GM21528 (cell line): Measurements from ENCODE around the gene MUC12.
"Not testable (repeated sequence)": the region's sequence is repeated elsewhere in the genome, so short reads cannot be mapped to it uniquely, and the experiment has no call there.

Source experiments
- ATAC-seq: cut with Tn5 transposase; IDR thresholded peaks from one replicate; pipeline ENCODE4 v1.9.1; 2021; ENCODE audit warnings: mild to moderate bottlenecking, moderate library complexity; ENCODE audit not compliant: unreplicated experiment, low FRiP score

Gene MUC12

DNA sequence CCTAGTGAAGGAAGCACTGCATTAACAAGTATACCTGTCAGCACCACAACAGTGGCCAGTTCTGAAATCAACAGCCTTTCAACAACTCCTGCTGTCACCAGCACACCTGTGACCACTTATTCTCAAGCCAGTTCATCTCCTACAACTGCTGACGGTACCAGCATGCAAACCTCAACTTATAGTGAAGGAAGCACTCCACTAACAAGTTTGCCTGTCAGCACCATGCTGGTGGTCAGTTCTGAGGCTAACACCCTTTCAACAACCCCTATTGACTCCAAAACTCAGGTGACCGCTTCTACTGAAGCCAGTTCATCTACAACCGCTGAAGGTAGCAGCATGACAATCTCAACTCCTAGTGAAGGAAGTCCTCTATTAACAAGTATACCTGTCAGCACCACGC lies 66.6 kb downstream of the MUC12 start:
- ATAC-seq, result no peak

DNA sequence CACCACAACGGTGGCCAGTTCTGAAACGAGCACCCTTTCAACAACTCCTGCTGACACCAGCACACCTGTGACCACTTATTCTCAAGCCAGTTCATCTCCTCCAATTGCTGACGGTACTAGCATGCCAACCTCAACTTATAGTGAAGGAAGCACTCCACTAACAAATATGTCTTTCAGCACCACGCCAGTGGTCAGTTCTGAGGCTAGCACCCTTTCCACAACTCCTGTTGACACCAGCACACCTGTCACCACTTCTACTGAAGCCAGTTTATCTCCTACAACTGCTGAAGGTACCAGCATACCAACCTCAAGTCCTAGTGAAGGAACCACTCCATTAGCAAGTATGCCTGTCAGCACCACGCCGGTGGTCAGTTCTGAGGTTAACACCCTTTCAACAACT lies 71.9 kb downstream of the MUC12 start:
- ATAC-seq, result not testable (repeated sequence)

DNA sequence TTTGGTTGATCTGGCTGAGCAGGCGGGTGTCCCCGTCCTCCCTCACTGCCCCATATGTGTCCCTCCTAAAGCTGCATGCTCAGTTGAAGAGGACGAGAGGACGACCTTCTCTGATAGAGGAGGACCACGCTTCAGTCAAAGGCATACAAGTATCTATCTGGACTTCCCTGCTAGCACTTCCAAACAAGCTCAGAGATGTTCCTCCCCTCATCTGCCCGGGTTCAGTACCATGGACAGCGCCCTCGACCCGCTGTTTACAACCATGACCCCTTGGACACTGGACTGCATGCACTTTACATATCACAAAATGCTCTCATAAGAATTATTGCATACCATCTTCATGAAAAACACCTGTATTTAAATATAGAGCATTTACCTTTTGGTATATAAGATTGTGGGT lies 89.0 kb downstream of the MUC12 start:
- no peak for ATAC-seq

DNA sequence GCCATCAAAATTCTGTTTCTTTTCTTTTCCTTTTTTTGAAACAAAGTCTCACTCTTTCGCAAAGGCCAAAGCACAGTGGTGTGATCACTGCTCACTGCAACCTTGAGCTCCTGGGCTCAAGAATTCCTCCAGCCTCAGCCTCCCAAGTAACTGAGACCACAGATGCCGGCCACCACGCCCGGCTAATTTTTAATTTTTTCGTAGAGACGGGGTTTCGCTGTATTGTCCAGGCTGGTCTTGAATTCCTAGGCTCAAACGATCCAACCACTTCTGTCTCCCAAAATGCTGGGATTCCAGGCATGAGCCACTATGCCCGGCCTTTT lies 90.2 kb downstream of the MUC12 start:
- no peak for ATAC-seq

DNA sequence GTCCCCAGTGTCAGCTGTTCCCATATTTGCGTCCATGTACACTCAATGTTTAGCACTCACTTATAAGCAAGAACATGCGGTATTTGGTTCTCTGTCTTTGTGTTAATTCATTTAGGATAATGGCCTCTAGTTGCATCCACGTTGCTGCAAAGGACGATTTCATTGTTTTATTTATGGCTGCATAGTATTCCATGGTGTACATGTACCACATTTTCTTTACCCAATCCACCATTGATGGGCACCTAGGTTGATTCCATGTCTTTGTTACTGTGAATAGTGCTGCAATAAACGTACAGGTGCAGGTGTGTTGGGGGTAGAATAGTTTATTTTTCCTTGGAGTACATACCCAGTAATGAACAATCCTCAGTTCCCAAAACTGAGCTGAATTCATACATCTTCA lies 91.6 kb downstream of the MUC12 start:
- ATAC-seq, result no peak

DNA sequence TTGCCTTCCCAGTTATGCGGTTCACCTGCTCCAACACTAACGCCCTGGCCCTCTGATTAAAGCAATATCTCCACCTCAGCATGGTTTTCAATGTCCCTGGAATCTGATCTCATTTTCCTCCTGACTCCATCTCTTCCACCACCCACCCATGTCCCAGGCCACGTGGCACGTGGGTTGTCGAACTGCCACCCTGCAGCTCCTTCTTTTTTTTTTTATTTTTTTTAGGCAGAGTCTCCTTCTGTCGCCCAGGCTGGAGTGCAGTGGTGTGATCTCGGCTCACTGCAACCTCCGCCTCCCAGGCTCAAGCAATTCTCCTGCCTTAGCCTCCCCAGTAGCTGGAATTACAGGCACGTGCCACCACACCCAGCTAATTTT lies 94.8 kb downstream of the MUC12 start:
- not testable (repeated sequence) for ATAC-seq

DNA sequence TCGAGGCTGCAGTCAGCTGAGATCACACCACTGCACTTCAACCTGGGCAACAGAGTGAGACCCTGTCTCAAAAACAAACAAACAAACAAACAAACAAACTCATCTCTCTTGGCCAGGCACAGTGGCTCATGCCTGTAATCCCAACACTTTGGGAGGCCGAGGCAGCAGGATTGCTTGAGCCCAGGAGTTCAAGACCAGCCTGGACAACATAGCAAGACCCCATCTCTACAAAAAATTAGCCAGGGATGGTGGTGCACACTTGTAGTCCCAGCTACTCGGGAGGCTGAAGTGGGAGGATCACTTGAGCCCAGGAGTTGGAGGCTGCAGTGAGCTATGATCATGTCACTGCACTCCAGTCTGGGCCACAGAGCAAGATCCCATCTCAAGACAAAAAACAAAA lies 95.8 kb downstream of the MUC12 start:
- not testable (repeated sequence) for ATAC-seq

DNA sequence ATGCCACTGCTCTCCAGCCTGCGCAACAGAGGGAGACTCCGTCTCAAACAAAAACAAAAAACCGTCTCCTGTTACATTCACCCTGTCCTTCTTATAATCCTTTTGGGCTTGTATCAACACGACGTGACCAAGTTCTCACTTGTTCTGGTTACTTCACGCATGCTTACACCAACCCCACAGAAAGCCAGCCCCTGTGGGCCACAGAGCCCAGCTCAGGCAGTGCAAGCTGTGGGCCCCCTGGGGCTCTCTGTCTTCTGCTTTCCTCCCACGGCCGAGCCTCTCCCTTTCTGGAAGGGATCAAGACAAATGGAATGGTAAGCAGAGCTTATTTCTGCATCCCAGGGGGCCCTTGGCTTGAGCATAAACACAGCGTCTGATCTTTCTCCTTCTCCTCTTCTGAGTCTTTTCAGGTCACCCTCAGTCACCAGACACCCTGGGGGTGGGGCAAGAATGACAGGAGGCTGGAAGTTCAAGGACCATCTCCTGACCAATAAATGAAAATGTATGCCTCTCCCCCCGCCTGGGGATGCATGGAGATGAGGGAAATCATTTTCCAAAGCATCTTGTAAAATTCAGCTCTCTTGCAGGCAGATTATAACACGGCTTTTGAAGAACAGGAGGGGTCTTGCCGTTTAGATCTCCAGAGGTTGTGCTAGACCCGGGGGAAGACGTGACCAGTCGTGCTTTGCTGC lies 96.9 kb downstream of the MUC12 start:
- no peak for ATAC-seq

DNA sequence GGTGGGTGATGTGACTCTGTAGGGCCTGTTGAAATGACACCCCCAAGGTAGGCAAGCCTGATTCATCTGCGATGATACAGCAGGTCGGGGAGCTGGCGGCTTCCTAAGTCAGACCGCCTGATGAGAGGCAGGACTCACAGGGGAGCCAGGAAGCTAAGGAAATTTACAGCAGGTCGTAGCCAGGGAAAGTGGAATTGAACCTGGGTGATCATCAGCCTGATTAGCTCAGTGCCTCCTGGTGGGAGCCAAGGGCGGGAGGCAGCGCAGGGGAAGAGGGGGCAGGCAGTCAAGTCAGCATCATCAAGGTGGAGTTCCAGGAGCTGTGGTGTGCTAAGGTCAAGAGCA lies 97.4 kb downstream of the MUC12 start:
- ATAC-seq, result no peak

DNA sequence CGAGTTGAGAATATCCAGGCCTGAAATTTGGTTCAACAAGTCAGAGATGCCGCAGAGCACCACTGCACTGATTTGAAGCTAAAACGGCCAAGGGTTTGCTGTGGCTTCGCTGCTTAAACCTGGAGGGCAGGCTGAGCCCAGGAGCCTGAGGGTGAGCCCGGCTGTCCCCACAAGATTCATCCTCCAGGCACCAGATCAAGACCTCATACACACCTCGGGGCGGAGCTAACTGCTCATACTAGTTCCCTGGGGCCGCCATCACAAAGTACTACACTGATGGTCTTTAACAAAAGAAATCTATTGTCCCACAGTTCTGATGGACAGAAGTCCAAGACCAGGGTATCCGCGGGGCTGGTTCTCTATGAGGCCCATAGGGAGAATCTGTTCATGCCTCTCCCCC lies 99.0 kb downstream of the MUC12 start:
- no peak for ATAC-seq
